ENCODE data around the gene PHACTR3.

PHACTR3 gene

GRCh38 chr20:59782986-59783640 is 178.8 kb downstream of the PHACTR3 start:
- TF ChIP-seq CTCF (IDR thresholded peaks at IDR 0.05; ENCODE audit: low read depth, low read length, missing control alignments): peak; percentile 90
- in situ Hi-C loops (cut with HindIII; ENCODE audit: low sequenced_read_pairs): no loop called here
- DNase-seq (ENCODE audit: low read depth): peak; percentile 11
- H3K4me3 ChIP-seq (ENCODE audit: low read depth, low read length): no peak overlapping the region

GRCh38 chr20:59783641-59784010 is 179.3 kb downstream of the PHACTR3 start:
- in situ Hi-C loops (cut with HindIII; ENCODE audit: low sequenced_read_pairs): no loop called here
- DNase-seq (ENCODE audit: low read depth): no peak
- TF ChIP-seq CTCF (IDR thresholded peaks at IDR 0.05; ENCODE audit: low read depth, low read length, missing control alignments): no peak
- H3K4me3 ChIP-seq (ENCODE audit: low read depth, low read length): no peak overlapping the region

DNA sequence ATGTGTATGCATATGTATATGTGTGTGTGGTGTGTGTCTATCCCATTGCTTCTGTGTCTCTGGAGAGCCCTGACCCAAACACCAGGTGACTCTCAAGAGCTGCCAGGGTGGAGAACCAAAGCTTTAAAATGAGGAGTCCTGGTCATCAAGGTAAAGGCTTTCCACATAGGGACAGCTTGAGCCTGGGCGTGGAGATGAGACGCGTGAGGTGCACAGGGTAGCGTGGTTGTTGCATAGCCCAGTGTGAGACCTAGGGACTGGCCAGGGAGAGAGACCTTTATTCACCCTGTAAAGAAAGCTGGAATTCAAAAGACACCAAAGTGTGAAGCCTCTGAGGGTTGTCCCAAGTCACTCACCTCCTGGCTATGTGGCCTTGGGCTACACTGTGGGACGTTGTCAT is 180.0 kb downstream of the PHACTR3 start:
- DNase-seq (ENCODE audit: low read depth): no peak
- in situ Hi-C loops (cut with HindIII; ENCODE audit: low sequenced_read_pairs): no loop called here
- TF ChIP-seq CTCF (IDR thresholded peaks at IDR 0.05; ENCODE audit: low read depth, low read length, missing control alignments): no peak

DNA sequence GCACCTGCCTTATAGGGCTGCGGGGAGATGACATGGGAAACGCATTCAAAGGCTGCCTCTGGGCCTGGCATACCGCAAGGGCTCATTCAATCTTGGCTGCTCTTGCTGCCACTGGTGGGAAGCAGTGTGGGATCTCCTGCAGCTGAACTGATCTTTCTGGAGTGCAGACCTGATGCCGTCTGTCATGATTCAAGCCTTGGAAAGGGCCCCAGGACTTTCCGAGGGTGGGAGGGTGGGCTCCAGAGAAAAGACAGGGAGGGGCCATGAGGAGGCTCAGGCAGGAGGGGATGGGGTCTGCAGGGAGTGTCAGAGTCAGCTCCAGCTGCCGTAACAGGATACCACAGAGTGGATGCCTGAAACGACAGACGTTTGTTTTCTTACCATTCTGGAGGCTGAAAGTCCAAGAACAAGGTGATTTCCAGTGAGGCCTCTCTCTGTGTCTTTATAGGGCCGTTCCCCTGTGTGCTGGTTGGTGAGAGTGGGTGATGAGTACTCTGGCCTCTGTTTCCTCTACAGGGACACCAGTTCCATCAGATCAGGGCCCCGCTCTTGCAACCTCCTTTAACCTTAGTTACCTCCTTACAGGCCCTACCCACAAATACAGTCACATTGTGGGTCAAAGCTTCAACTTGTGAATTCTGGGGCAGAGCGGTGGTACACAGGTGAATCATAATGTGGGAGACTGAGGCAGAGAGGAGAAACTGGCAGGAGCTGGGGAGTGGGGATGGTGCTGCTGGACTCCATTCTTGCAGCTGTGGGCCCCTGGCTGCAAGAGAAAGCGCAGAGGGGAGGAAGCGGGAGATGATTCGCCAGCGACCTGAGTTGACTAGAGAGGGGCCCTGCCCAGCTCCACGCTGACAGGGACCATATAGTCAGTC is 180.7 kb downstream of the PHACTR3 start:
- H3K4me3 ChIP-seq (ENCODE audit: low read depth, low read length): no peak overlapping the region
- TF ChIP-seq CTCF (IDR thresholded peaks at IDR 0.05; ENCODE audit: low read depth, low read length, missing control alignments): no peak
- in situ Hi-C loops (cut with HindIII; ENCODE audit: low sequenced_read_pairs): no loop called here
- DNase-seq (ENCODE audit: low read depth): no peak

More for the DNA sequence above, 180.0 kb downstream of the PHACTR3 start:
- no peak overlapping the region for H3K4me3 ChIP-seq (ENCODE audit: low read depth, low read length)

GRCh38 chr20:59785669-59785959 is 181.3 kb downstream of the PHACTR3 start:
- in situ Hi-C loops (cut with HindIII; ENCODE audit: low sequenced_read_pairs): no loop called here
- no peak for TF ChIP-seq CTCF (IDR thresholded peaks at IDR 0.05; ENCODE audit: low read depth, low read length, missing control alignments)
- no peak overlapping the region for H3K4me3 ChIP-seq (ENCODE audit: low read depth, low read length)
- no peak for DNase-seq (ENCODE audit: low read depth)

GRCh38 chr20:59785986-59786795 is 181.9 kb downstream of the PHACTR3 start:
- in situ Hi-C loops (cut with HindIII; ENCODE audit: low sequenced_read_pairs): no loop called here
- H3K4me3 ChIP-seq (ENCODE audit: low read depth, low read length): no peak overlapping the region
- no peak for DNase-seq (ENCODE audit: low read depth)
- no peak for TF ChIP-seq CTCF (IDR thresholded peaks at IDR 0.05; ENCODE audit: low read depth, low read length, missing control alignments)
